Panc1 (cell line): Measurements from ENCODE around the gene WDR31. TPM values are rescaled to one million over a fixed set of nuclear protein-coding genes. Genes with fewer than 3 reads are reported as not detected.
A peak's percentile ranks its signal among the peaks of the same experiment; 100 is the strongest.

Source experiments
- ATAC-seq: fragments of 200-7000 bp; cut with Tn5 transposase; 2 replicates; pipeline ENCODE4 v1.9.1; 2020; ENCODE audit warnings: mild to moderate bottlenecking, moderate library complexity
- BruUV-seq: library from RNA; stranded (reverse); fragments of 400-500 nt; replicated peaks from 2 replicates; lab custom pipeline; 2021; lab: Mats Ljungman, UMichigan
- CTCF ChIA-PET: fragments of 300-600 bp; sonication (Branson Sonifier 250); formaldehyde crosslinking; loops from one replicate; lab custom pipeline; 2022; ENCODE audit warnings: antibody characterized with exemption; lab: Charles Lee
- POLR2A ChIA-PET: fragments of 300-600 bp; sonication (Branson Sonifier 250); formaldehyde crosslinking; loops from one replicate; lab custom pipeline; 2022; ENCODE audit warnings: antibody characterized with exemption; lab: Charles Lee
- DNase-seq: peaks from one replicate; pipeline ENCODE4 v3.0.0-alpha.2; 2010; ENCODE audit warnings: low read depth, low spot score
- H3K27ac ChIP-seq: 2 replicates; pipeline ENCODE4 v1.5.1; 2011; ENCODE audit warnings: mild to moderate bottlenecking, low read length, inconsistent platforms
- H3K27me3 ChIP-seq: fragments of 200-500 bp; sonication (Bioruptor generic); 2 replicates; pipeline ENCODE4 v1.6.0; 2014; ENCODE audit warnings: low read length, inconsistent platforms; ENCODE audit not compliant: control insufficient read depth, insufficient read depth
- H3K36me3 ChIP-seq: fragments of 200-500 bp; sonication (Bioruptor generic); 2 replicates; pipeline ENCODE4 v1.5.1; 2014; ENCODE audit warnings: inconsistent platforms, mild to moderate bottlenecking, low read length, moderate library complexity; ENCODE audit not compliant: control insufficient read depth, insufficient read depth
- H3K4me1 ChIP-seq: 2 replicates; pipeline ENCODE4 v1.5.1; 2011; ENCODE audit warnings: inconsistent platforms, mild to moderate bottlenecking, low read length, moderate library complexity; ENCODE audit not compliant: control insufficient read depth, insufficient read depth
- H3K4me3 ChIP-seq, 2 experiments: 2 replicates each; pipeline ENCODE4 v1.5.1; 2011 to 2012; ENCODE audit warnings: low read depth in 2 of 2, low read length in 2 of 2, mild to moderate bottlenecking in 2 of 2, inconsistent platforms in 1 of 2, moderate library complexity in 1 of 2
- H3K9me3 ChIP-seq: fragments of 200-500 bp; sonication (Bioruptor generic); 2 replicates; pipeline ENCODE4 v1.5.1; 2014; ENCODE audit warnings: low read depth, mild to moderate bottlenecking, inconsistent platforms, low read length, moderate library complexity; ENCODE audit not compliant: control insufficient read depth, insufficient read depth
- POLR2AphosphoS5 ChIP-seq: IDR thresholded peaks from 2 replicates; pipeline ENCODE4 v1.6.1; 2012; ENCODE audit warnings: mild to moderate bottlenecking, low read depth, low read length, moderate library complexity
- SIN3A ChIP-seq: IDR thresholded peaks from 2 replicates; pipeline ENCODE4 v1.6.1; 2012; ENCODE audit warnings: low read depth, mild to moderate bottlenecking, low read length, moderate library complexity, borderline replicate concordance; ENCODE audit not compliant: insufficient read depth
- TCF7L2 ChIP-seq: IDR thresholded peaks from 2 replicates; pipeline ENCODE4 v1.6.1; 2011; ENCODE audit warnings: mild to moderate bottlenecking, low read depth, low read length, inconsistent platforms
- in situ Hi-C: cut with HindIII; loops from 2 replicates; pipeline ENCODE4 v1.10.0; 2016; ENCODE audit warnings: low sequenced_read_pairs, low pct_unique_long_range_greater_than_20kb
- intact Hi-C: fragments of 100-400 bp; cut with micrococcal nuclease; formaldehyde crosslinking; loops from one replicate; pipeline ENCODE4 v1.10.0; 2022; ENCODE audit not compliant: unreplicated experiment
- total RNA-seq: library from RNA; stranded (reverse); gene quantifications from one replicate; pipeline ENCODE4 v1.2.1, GENCODE V29; 2021; ENCODE audit not compliant: unreplicated experiment
- TF ChIP-seq, protein P1 (sequence below): fragments of 450-650 bp; IDR thresholded peaks from 2 replicates; pipeline ENCODE4 v1.5.1; 2017; ENCODE audit warnings: mild to moderate bottlenecking
- TF ChIP-seq, protein P2 (sequence below), 2 experiments: IDR thresholded peaks; 2 replicates each; pipeline ENCODE4 v1.6.1; 2011 to 2012; ENCODE audit warnings: low read depth in 2 of 2, control low read depth in 1 of 2, low read length in 1 of 2, mild to moderate bottlenecking in 1 of 2, moderate library complexity in 1 of 2; ENCODE audit not compliant: insufficient read depth in 1 of 2

The WDR31 gene
- total RNA-seq, 1 experiment from 2014 or later, result 0.80 TPM

DNA sequence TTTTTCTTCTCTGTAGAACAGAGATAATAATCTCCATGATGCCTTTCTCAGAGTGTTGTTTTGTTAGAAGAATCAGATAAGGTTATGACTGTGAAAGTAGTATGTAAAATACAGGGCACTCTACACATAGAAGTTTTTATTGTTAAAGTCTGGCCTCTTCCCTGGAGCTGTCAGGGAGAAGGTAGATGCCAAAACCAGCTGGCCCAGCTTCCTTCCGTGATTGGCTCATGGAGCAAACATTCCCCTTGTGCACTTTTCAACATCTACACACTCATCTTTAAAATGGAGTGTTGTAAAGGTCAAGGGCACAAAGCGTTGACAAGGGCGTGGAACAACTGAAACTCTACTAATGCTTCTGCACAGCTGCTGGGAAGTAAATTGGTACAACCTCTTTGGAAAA is 29.5 kb downstream of the WDR31 start:
- TF ChIP-seq, protein P1, sequence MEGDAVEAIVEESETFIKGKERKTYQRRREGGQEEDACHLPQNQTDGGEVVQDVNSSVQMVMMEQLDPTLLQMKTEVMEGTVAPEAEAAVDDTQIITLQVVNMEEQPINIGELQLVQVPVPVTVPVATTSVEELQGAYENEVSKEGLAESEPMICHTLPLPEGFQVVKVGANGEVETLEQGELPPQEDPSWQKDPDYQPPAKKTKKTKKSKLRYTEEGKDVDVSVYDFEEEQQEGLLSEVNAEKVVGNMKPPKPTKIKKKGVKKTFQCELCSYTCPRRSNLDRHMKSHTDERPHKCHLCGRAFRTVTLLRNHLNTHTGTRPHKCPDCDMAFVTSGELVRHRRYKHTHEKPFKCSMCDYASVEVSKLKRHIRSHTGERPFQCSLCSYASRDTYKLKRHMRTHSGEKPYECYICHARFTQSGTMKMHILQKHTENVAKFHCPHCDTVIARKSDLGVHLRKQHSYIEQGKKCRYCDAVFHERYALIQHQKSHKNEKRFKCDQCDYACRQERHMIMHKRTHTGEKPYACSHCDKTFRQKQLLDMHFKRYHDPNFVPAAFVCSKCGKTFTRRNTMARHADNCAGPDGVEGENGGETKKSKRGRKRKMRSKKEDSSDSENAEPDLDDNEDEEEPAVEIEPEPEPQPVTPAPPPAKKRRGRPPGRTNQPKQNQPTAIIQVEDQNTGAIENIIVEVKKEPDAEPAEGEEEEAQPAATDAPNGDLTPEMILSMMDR, result no peak
- TF ChIP-seq SIN3A (no peak), POLR2AphosphoS5 (no peak), TCF7L2 (no peak)
- TF ChIP-seq, protein P2, sequence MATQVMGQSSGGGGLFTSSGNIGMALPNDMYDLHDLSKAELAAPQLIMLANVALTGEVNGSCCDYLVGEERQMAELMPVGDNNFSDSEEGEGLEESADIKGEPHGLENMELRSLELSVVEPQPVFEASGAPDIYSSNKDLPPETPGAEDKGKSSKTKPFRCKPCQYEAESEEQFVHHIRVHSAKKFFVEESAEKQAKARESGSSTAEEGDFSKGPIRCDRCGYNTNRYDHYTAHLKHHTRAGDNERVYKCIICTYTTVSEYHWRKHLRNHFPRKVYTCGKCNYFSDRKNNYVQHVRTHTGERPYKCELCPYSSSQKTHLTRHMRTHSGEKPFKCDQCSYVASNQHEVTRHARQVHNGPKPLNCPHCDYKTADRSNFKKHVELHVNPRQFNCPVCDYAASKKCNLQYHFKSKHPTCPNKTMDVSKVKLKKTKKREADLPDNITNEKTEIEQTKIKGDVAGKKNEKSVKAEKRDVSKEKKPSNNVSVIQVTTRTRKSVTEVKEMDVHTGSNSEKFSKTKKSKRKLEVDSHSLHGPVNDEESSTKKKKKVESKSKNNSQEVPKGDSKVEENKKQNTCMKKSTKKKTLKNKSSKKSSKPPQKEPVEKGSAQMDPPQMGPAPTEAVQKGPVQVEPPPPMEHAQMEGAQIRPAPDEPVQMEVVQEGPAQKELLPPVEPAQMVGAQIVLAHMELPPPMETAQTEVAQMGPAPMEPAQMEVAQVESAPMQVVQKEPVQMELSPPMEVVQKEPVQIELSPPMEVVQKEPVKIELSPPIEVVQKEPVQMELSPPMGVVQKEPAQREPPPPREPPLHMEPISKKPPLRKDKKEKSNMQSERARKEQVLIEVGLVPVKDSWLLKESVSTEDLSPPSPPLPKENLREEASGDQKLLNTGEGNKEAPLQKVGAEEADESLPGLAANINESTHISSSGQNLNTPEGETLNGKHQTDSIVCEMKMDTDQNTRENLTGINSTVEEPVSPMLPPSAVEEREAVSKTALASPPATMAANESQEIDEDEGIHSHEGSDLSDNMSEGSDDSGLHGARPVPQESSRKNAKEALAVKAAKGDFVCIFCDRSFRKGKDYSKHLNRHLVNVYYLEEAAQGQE (IDR thresholded peaks at IDR 0.05; ENCODE audit: insufficient read depth in 1 of 2, low read depth in 2 of 2, low read length in 1 of 2), result no peak
- no TSS peak for BruUV-seq
- Histone ChIP-seq H3K27me3 (no peaks in the 10 kb centered on the region), H3K27ac (no peak overlapping the region), H3K4me3 (no peak overlapping the region), H3K9me3 (no peaks in the 10 kb centered on the region), H3K4me1 (no peaks in the 10 kb centered on the region), H3K36me3 (no peaks in the 10 kb centered on the region)
- intact Hi-C loops (no loop called here), in situ Hi-C loops (no loop called here)
- DNase-seq, result no peak
- CTCF ChIA-PET, result no interaction called here
- POLR2A ChIA-PET, result no interaction called here
- ATAC-seq, result no peak

DNA sequence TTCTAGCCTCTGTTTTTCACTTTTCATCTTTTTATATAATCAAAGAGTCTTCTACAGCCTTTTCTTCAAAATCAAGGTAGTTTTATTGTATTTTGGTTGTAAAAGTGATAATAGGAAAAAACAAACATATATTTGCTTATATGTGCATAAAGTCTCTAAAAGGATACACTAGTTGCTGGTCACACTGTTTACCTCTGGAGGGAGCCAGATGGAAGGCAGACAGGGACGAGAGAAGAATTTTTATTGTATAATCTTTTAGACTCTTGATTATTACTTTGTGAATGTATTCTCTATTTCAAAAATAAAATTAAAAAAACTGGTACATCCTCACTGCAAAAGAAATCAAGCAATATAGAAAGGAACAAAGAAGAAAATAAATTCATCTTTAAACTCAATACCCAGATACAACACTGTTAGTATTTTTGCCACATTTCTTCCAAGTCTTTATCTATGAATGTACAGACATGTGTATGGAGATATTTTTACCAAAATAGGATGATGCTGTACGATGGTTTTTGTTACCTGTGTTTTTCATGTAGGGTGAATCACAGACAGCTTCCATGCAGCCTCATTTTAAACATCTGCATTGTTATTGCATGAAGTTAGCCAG is 30.8 kb downstream of the WDR31 start:
- Histone ChIP-seq H3K27ac (no peak overlapping the region), H3K9me3 (no peaks in the 10 kb centered on the region), H3K27me3 (no peaks in the 10 kb centered on the region), H3K4me1 (no peaks in the 10 kb centered on the region), H3K4me3 (no peak overlapping the region), H3K36me3 (no peaks in the 10 kb centered on the region)
- TF ChIP-seq SIN3A (no peak), POLR2AphosphoS5 (no peak), TCF7L2 (no peak)
- TF ChIP-seq, protein P2 (IDR thresholded peaks at IDR 0.05; ENCODE audit: insufficient read depth in 1 of 2, low read depth in 2 of 2, low read length in 1 of 2), result no peak
- TF ChIP-seq, protein P1, result peak; percentile 65; the same call in 1 of the 2 replicates
- CTCF ChIA-PET, result interaction anchor here (0.6 kb wide), 1 partner anchor 91 kb away, joined by 5 read pairs; no protein-coding TSS in a partner anchor
- intact Hi-C loops, result loop anchor here (2.0 kb wide), 1 partner anchor 97 kb away; no protein-coding TSS in a partner anchor
- no TSS peak for BruUV-seq
- in situ Hi-C loops, result no loop called here
- POLR2A ChIA-PET, result no interaction called here
- DNase-seq (no peak), ATAC-seq (0 out of 2 replicates have a peak, but pooled peaks have one; percentile 65)
